Prostate gland (tissue), 2 donors: ENCODE data around the gene PLEKHA7. TPM values are rescaled to one million over a fixed set of nuclear protein-coding genes. Genes with fewer than 3 reads are reported as not detected.

Experiments used
- DNase-seq: peaks from one replicate; pipeline ENCODE4 v3.0.0-alpha.2; 2019; ENCODE audit warnings: low spot score
- H3K27ac ChIP-seq, 2 donors: fragments of 200-600 bp; sonication (generic); 2 replicates each; pipeline ENCODE4 v1.5.1; 2017 to 2019
- H3K27me3 ChIP-seq: fragments of 200-600 bp; sonication (generic); replicated peaks from 2 replicates; pipeline ENCODE4 v1.5.1; 2019; ENCODE audit not compliant: insufficient read depth
- H3K36me3 ChIP-seq, 2 donors: fragments of 200-600 bp; sonication (generic); 1 replicate in 1 of 2; 2 replicates in 1 of 2; pipeline versions ENCODE4 v1.5.1 to v1.8.1; 2017 to 2019
- H3K4me1 ChIP-seq: fragments of 200-600 bp; sonication (generic); replicated peaks from 2 replicates; pipeline ENCODE4 v1.5.1; 2019
- H3K4me3 ChIP-seq, 2 donors: fragments of 200-600 bp; sonication (generic); 2 replicates each; pipeline ENCODE4 v1.5.1; 2017 to 2019
- H3K9me3 ChIP-seq: fragments of 200-600 bp; sonication (generic); 2 replicates; pipeline ENCODE4 v1.5.1; 2017
- CTCF ChIP-seq, 4 experiments: fragments of 200-600 bp in 2 of 4; fragments of 450-650 bp in 2 of 4; sonication (generic) in 2 of 4; IDR thresholded peaks; 1 replicate in 3 of 4; 2 replicates in 1 of 4; pipeline ENCODE4 v1.5.1; 2016 to 2019; ENCODE audit warnings: antibody characterized with exemption in 4 of 4, mild to moderate bottlenecking in 2 of 4, moderate library complexity in 2 of 4
- POLR2A ChIP-seq: fragments of 450-650 bp; IDR thresholded peaks from one replicate; pipeline ENCODE4 v1.6.1; 2016; ENCODE audit warnings: antibody characterized with exemption, mild to moderate bottlenecking
- POLR2AphosphoS5 ChIP-seq: sonication (generic); formaldehyde crosslinking; IDR thresholded peaks from one replicate; pipeline ENCODE4 v1.6.1; 2017; ENCODE audit warnings: antibody characterized with exemption
- WGBS: methylation state at CpG from one replicate; pipeline ENCODE4 v1.1.5; 2018; 5-methylcytosine and 5-hydroxymethylcytosine counted together
- intact Hi-C: fragments of 100-400 bp; cut with DNase I; formaldehyde crosslinking; loops from one replicate; pipeline ENCODE4 v1.14.2; 2022
- total RNA-seq, 2 donors: library from RNA; depleted of rRNA; stranded (reverse); fragments of >200 nt; gene quantifications; one replicate each; pipeline ENCODE4 v1.1.0, GENCODE V29; 2016

Gene PLEKHA7
- total RNA-seq, 2 donors from 2014 or later: 14.6 to 38.3 TPM

- no peaks in the 10 kb centered on the region for H3K9me3 ChIP-seq
- no peaks in the 10 kb centered on the region for H3K27me3 ChIP-seq
- H3K36me3 ChIP-seq: no peaks in the 10 kb centered on the region
- no peak for DNase-seq
- no peaks in the 10 kb centered on the region for H3K4me1 ChIP-seq
- no peak overlapping the region for H3K4me3 ChIP-seq
- intact Hi-C loops: no loop called here
- H3K27ac ChIP-seq: no peak overlapping the region
- no peak for TF ChIP-seq POLR2AphosphoS5
- no peak for TF ChIP-seq CTCF (IDR thresholded peaks at IDR 0.05)
- no peak for TF ChIP-seq POLR2A
- 89% methylated on average over 1 of the region's 1 CpG for WGBS
Measured at GRCh38 chr11:16975906-16976305, 38.3 kb downstream of the PLEKHA7 start.

DNA sequence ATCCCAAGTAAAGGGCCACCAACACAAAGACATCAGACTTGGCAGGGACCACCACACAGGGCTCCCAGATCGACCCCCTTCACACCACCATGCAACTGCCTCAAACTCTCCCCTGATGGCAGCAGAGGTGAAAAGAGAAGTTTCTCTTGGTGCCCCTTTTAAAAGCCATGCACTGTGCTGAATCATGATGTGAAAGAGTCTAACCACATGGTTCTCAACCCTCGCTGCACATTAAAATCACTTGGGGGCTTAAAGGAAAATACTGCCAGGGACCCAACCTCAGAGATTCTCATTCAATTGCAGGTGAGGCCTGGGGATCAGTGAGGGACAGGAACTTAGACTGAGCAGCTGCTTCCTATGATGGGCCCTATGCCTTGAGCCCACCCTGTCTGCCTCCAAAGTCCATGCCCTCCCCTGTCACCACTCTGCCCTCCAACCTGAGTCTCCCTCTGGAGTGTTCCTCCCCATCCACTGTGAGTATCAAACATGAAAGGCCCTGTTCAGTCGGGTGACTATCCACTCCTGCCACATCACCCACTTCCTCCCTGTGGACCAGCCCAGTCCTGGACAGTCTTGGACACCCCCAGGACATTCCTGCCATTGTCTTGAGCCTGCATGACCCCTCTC is 40.8 kb downstream of the PLEKHA7 start:
- Histone ChIP-seq H3K27me3 (no peaks in the 10 kb centered on the region), H3K4me1 (no peaks in the 10 kb centered on the region), H3K4me3 (no peak overlapping the region), H3K9me3 (no peaks in the 10 kb centered on the region), H3K36me3 (no peaks in the 10 kb centered on the region), H3K27ac (no peak overlapping the region)
- DNase-seq: no peak
- intact Hi-C loops: no loop called here
- 85% methylated on average over 3 of the region's 3 CpGs for WGBS
- no peak for TF ChIP-seq POLR2A
- TF ChIP-seq CTCF (IDR thresholded peaks at IDR 0.05): no peak
- no peak for TF ChIP-seq POLR2AphosphoS5

DNA sequence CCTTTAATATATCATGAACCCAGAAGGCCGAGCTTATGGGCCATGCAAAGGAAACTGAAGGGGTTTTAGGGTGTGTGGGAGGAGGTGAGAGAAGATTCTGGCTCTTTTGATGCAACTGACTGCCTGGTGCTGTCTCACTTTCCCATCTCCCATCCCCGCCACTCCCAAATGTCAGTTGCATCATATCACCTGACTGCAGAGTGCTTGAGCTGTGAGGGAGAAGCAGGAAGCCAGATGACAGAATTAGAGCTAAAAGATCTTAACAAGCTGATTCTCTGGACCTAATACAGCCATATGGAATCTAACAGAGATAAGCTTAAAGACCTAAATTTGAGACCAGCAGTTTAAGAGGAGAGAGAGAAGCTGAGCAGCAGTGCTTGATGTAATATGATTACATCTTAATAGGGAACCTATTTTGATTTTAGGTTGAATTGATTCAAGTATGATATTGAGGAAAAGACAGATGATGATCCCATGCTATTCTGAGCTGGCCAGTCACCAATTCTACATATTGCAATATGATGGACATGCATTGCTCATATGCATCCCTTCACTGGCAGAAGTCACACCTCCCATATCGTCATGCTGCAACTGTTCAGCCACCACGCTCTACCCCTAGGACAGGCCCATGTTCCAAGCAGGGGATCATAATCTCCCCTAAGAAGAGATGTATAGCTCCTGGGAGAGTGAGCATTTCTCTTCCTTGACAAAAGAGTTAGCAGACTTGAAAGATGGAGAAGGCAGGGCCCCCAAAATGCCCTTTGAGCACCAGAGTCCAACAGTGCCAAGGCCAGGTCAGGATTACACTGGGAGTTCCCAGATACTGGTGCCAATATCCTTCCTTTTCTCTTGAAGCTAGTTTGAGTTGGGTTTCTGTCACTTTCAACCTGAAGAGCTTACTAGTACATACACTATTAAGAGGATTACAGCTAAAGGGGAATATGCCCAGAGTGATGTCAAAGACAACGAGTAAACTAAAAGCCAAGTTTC is 44.9 kb downstream of the PLEKHA7 start:
- TF ChIP-seq POLR2A (no peak), POLR2AphosphoS5 (no peak), CTCF (IDR thresholded peaks at IDR 0.05) (no peak)
- no peaks in the 10 kb centered on the region for H3K4me1 ChIP-seq
- DNase-seq: no peak
- intact Hi-C loops: no loop called here
- no peak overlapping the region for H3K4me3 ChIP-seq
- H3K27ac ChIP-seq: no peak overlapping the region
- WGBS: 63% methylated on average over 5 of the region's 5 CpGs
- H3K27me3 ChIP-seq: no peaks in the 10 kb centered on the region
- H3K36me3 ChIP-seq: no peaks in the 10 kb centered on the region
- no peaks in the 10 kb centered on the region for H3K9me3 ChIP-seq

DNA sequence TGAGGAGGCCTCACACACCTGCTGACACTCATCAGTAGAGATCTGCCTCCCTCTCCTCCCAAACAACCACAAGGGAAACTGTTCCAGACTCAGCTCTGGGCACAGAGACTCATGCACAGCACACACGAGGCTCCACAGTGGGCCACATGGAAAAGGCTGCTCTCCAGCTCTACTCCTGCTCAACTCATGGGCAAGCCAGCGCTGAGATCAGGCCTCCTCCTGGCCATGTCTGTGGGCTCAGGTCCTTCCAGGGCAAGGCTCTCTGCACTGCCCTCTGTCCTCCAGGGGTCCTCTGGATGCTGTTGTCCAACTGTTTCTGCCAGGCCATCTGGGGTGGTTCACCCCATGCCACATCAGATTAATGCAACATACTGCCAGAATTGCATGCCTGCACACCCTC is 46.0 kb downstream of the PLEKHA7 start:
- 90% methylated on average over 2 of the region's 2 CpGs for WGBS
- Histone ChIP-seq H3K4me1 (no peaks in the 10 kb centered on the region), H3K36me3 (no peaks in the 10 kb centered on the region), H3K27me3 (no peaks in the 10 kb centered on the region), H3K9me3 (no peaks in the 10 kb centered on the region), H3K4me3 (no peak overlapping the region), H3K27ac (no peak overlapping the region)
- intact Hi-C loops: no loop called here
- TF ChIP-seq POLR2AphosphoS5: no peak
- no peak for TF ChIP-seq CTCF (IDR thresholded peaks at IDR 0.05)
- TF ChIP-seq POLR2A: no peak
- DNase-seq: no peak
